ENCODE measurements around the gene UBE2R2. TPM values are rescaled to one million over a fixed set of nuclear protein-coding genes. Genes with fewer than 3 reads are reported as not detected.
A peak's percentile ranks its signal among the peaks of the same experiment; 100 is the strongest.
"Not testable (repeated sequence)": the region's sequence is repeated elsewhere in the genome, so short reads cannot be mapped to it uniquely, and the experiment has no call there.

Gene UBE2R2
- polyA plus RNA-seq, 3 donors = 30.5 to 50.1 (median 37.2) TPM

DNA sequence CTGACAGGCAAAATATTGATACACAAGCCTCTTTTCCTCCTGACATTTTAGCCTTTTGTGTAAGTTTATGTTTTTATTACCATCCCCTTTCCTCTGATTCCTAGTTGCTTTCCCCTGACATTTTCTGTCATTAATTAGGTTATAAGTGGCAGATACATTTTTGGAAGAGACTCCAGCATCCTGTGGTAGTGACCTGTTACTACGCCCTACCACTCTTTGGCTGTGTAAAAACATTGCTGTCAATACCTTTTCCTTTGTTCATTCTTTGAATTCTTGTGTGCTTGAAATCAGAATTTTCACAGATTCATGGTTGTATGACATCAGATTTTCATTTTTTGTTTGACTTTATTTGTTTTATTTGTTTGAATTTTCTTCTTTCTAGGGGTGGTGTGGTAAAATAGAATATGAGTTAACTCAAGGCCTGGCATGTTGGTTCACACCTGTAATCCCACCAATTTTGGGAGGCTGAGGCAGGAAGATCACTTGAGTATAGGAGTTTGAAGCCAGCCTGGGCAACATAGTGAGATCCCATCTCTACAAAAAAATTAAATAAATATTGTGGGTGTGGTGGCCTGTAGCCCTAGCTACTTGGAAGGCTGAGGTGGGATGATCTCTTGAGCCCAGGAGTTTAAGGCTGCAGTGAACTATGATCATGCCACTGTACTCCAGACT, 43.4 kb downstream of the UBE2R2 start:
- DNase-seq = no peak
- Histone ChIP-seq H3K4me1 (ENCODE audit: control insufficient read depth in 1 of 2, insufficient read depth in 2 of 2, low read length in 2 of 2) (peaks cover 6 to 11% of the 10 kb centered on the region in 2 donors), H3K79me2 (ENCODE audit: insufficient read depth, low read length) (peaks cover 99% of the 10 kb centered on the region), H3K4me3 (replicated peaks in 1 of 3; ENCODE audit: low read depth in 2 of 3, low read length in 3 of 3) (no peak overlapping the region), H3K4me2 (replicated peaks; ENCODE audit: extremely low read depth, low read length, poor library complexity, severe bottlenecking) (no peak overlapping the region), H2AFZ (ENCODE audit: insufficient read depth, low read depth, low read length, poor library complexity, severe bottlenecking) (no peak overlapping the region), H3K36me3 (replicated peaks in 1 of 2; ENCODE audit: control insufficient read depth in 1 of 2, insufficient read depth in 2 of 2, low read length in 2 of 2) (peaks cover 10 to 22% of the 10 kb centered on the region in 2 donors), H3K9me3 (replicated peaks in 1 of 2; ENCODE audit: control insufficient read depth in 1 of 2, insufficient read depth in 1 of 2, low read length in 2 of 2) (no peaks in the 10 kb centered on the region), H3K27ac (ENCODE audit: low read depth in 1 of 2, low read length in 2 of 2) (peak overlapping the region in 1 of 2 donors; percentile 56), H3K27me3 (ENCODE audit: control insufficient read depth in 2 of 2, insufficient read depth in 2 of 2, low read length in 2 of 2) (no peaks in the 10 kb centered on the region), H3K9ac (ENCODE audit: insufficient read depth, low read length, poor library complexity, severe bottlenecking) (no peak overlapping the region), H4K20me1 (ENCODE audit: insufficient read depth, low read length) (peaks cover 100% of the 10 kb centered on the region)
- Mint-ChIP-seq H3K27ac (peak overlapping the region in 6 of 7 donors; percentile 34 to 76 (median 62)), H3K27me3 (ENCODE audit: low read depth in 3 of 3) (peaks cover 0 to 4% (median 0%) of the 10 kb centered on the region in 3 donors), H3K36me3 (peaks cover 16 to 39% of the 10 kb centered on the region in 2 donors), H3K9me3 (peaks cover 0 to 2% (median 0%) of the 10 kb centered on the region in 7 donors), H3K4me3 (no peak overlapping the region), H3K4me1 (peaks cover 18% of the 10 kb centered on the region)
- intact Hi-C loops (cut with micrococcal nuclease) = no loop called here
- TF ChIP-seq, protein P1, sequence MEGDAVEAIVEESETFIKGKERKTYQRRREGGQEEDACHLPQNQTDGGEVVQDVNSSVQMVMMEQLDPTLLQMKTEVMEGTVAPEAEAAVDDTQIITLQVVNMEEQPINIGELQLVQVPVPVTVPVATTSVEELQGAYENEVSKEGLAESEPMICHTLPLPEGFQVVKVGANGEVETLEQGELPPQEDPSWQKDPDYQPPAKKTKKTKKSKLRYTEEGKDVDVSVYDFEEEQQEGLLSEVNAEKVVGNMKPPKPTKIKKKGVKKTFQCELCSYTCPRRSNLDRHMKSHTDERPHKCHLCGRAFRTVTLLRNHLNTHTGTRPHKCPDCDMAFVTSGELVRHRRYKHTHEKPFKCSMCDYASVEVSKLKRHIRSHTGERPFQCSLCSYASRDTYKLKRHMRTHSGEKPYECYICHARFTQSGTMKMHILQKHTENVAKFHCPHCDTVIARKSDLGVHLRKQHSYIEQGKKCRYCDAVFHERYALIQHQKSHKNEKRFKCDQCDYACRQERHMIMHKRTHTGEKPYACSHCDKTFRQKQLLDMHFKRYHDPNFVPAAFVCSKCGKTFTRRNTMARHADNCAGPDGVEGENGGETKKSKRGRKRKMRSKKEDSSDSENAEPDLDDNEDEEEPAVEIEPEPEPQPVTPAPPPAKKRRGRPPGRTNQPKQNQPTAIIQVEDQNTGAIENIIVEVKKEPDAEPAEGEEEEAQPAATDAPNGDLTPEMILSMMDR (IDR thresholded peaks at IDR 0.05) = peak; percentile 34
- no CpG with 5 or more reads among the region's 1 CpG for WGBS (ENCODE audit: insufficient coverage)

- Histone ChIP-seq H3K4me1 (ENCODE audit: control insufficient read depth in 1 of 2, insufficient read depth in 2 of 2, low read length in 2 of 2) (peaks cover 6 to 11% of the 10 kb centered on the region in 2 donors), H3K79me2 (ENCODE audit: insufficient read depth, low read length) (peaks cover 98% of the 10 kb centered on the region), H3K9me3 (replicated peaks in 1 of 2; ENCODE audit: control insufficient read depth in 1 of 2, insufficient read depth in 1 of 2, low read length in 2 of 2) (no peaks in the 10 kb centered on the region), H3K27me3 (ENCODE audit: control insufficient read depth in 2 of 2, insufficient read depth in 2 of 2, low read length in 2 of 2) (no peaks in the 10 kb centered on the region), H3K9ac (ENCODE audit: insufficient read depth, low read length, poor library complexity, severe bottlenecking) (no peak overlapping the region), H3K27ac (ENCODE audit: low read depth in 1 of 2, low read length in 2 of 2) (no peak overlapping the region), H3K4me3 (replicated peaks in 1 of 3; ENCODE audit: low read depth in 2 of 3, low read length in 3 of 3) (no peak overlapping the region), H3K36me3 (replicated peaks in 1 of 2; ENCODE audit: control insufficient read depth in 1 of 2, insufficient read depth in 2 of 2, low read length in 2 of 2) (peaks cover 10 to 16% of the 10 kb centered on the region in 2 donors), H4K20me1 (ENCODE audit: insufficient read depth, low read length) (peaks cover 100% of the 10 kb centered on the region), H2AFZ (ENCODE audit: insufficient read depth, low read depth, low read length, poor library complexity, severe bottlenecking) (no peak overlapping the region), H3K4me2 (replicated peaks; ENCODE audit: extremely low read depth, low read length, poor library complexity, severe bottlenecking) (no peak overlapping the region)
- H3K27ac Mint-ChIP-seq = no peak overlapping the region
- WGBS (ENCODE audit: insufficient coverage) = 100% methylated on average over 4 of the region's 10 CpGs
- peaks cover 18% of the 10 kb centered on the region for H3K4me1 Mint-ChIP-seq
- no peak for DNase-seq
- peaks cover 0 to 4% (median 0%) of the 10 kb centered on the region in 3 donors for H3K27me3 Mint-ChIP-seq (ENCODE audit: low read depth in 3 of 3)
- peaks cover 0 to 2% (median 0%) of the 10 kb centered on the region in 7 donors for H3K9me3 Mint-ChIP-seq
- H3K36me3 Mint-ChIP-seq = peaks cover 19 to 44% of the 10 kb centered on the region in 2 donors
- no peak overlapping the region for H3K4me3 Mint-ChIP-seq
- intact Hi-C loops (cut with micrococcal nuclease) = no loop called here
- TF ChIP-seq, protein P1 (IDR thresholded peaks at IDR 0.05) = no peak
Measured at GRCh38 chr9:33861917-33862453, 45.0 kb downstream of the UBE2R2 start.

GRCh38 chr9:33863027-33863426, 46.1 kb downstream of the UBE2R2 start:
- H3K4me3 Mint-ChIP-seq; H3K27me3 ChIP-seq (ENCODE audit: control insufficient read depth in 2 of 2, insufficient read depth in 2 of 2, low read length in 2 of 2); H3K27me3 Mint-ChIP-seq (ENCODE audit: low read depth in 3 of 3); H3K4me3 ChIP-seq (replicated peaks in 1 of 3; ENCODE audit: low read depth in 2 of 3, low read length in 3 of 3); DNase-seq; intact Hi-C loops (cut with micrococcal nuclease); H3K9me3 ChIP-seq (replicated peaks in 1 of 2; ENCODE audit: control insufficient read depth in 1 of 2, insufficient read depth in 1 of 2, low read length in 2 of 2); H3K9me3 Mint-ChIP-seq; H3K4me2 ChIP-seq (replicated peaks; ENCODE audit: extremely low read depth, low read length, poor library complexity, severe bottlenecking); H3K9ac ChIP-seq (ENCODE audit: insufficient read depth, low read length, poor library complexity, severe bottlenecking); H2AFZ ChIP-seq (ENCODE audit: insufficient read depth, low read depth, low read length, poor library complexity, severe bottlenecking); H3K27ac ChIP-seq (ENCODE audit: low read depth in 1 of 2, low read length in 2 of 2): not testable (repeated sequence)
- peaks cover 21 to 47% of the 10 kb centered on the region in 2 donors for H3K36me3 Mint-ChIP-seq
- peaks cover 26% of the 10 kb centered on the region for H3K4me1 Mint-ChIP-seq
- H3K27ac Mint-ChIP-seq = peak overlapping the region in 1 of 7 donors; percentile 30
- peaks cover 11 to 17% of the 10 kb centered on the region in 2 donors for H3K4me1 ChIP-seq (ENCODE audit: control insufficient read depth in 1 of 2, insufficient read depth in 2 of 2, low read length in 2 of 2)
- H3K79me2 ChIP-seq (ENCODE audit: insufficient read depth, low read length) = peaks cover 98% of the 10 kb centered on the region
- peaks cover 10 to 16% of the 10 kb centered on the region in 2 donors for H3K36me3 ChIP-seq (replicated peaks in 1 of 2; ENCODE audit: control insufficient read depth in 1 of 2, insufficient read depth in 2 of 2, low read length in 2 of 2)
- WGBS (ENCODE audit: insufficient coverage) = 100% methylated on average over 1 of the region's 8 CpGs
- H4K20me1 ChIP-seq (ENCODE audit: insufficient read depth, low read length) = peaks cover 100% of the 10 kb centered on the region

All from CD14-positive monocyte (primary cell).